RCC 7860 (cell line): ENCODE data around the gene EXOG.

Experiments
- DNase-seq: peaks from one replicate; pipeline ENCODE4 v3.0.0-alpha.2; 2015; ENCODE audit warnings: low spot score
- FAIRE-seq: peaks from 2 replicates; lab custom pipeline; 2012; peaks lifted over from hg19 to GRCh38; lab: Jason Lieb, UNC

Gene EXOG

GRCh38 chr3:38507120-38507519 lies 11.0 kb downstream of the EXOG start:
- DNase-seq (no peak), FAIRE-seq (no peak)

DNA sequence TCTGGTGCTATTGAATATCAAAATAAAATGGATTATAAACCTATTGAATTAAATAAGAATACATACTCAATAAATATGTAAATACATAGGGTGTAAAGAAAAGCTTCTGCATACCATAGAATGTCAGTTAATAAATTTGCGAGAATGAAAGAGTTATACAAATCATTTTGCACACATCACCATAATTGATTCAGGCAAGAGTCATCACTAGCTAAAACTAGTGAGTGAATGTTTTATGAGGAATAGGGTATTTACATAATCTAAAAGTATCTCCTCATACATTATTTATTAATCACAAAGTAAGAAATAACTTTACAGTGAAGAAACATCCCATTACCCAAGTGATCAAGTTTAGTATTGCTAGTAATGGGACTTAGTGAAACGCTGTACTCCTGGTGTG lies 13.6 kb downstream of the EXOG start:
- FAIRE-seq: no peak
- DNase-seq: no peak

GRCh38 chr3:38510631-38511030 lies 14.5 kb downstream of the EXOG start:
- DNase-seq (no peak), FAIRE-seq (no peak)

GRCh38 chr3:38511546-38511945 lies 15.4 kb downstream of the EXOG start:
- no peak for FAIRE-seq

DNA sequence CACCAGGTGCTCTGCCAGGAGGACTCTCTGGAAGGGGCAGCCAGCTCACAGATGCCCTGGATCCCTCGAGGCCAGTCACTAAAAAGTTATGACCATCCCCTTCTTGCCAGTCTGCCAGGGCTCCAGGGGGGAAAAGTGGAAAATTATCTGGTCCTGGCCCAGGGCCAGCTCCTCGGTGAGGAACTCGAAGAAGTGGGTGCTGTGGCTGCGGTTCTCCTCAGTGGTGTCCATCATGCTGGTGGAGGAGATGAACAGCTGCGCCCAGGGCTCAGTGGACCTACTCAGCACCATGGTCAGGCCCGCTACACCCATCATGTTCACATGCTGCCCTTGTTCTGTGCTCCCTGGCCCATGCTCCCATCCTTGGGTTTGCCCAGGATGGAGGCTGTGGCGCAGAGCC lies 19.2 kb downstream of the EXOG start:
- DNase-seq (no peak), FAIRE-seq (no peak)

More at GRCh38 chr3:38511546-38511945, 15.4 kb downstream of the EXOG start:
- no peak for DNase-seq

GRCh38 chr3:38516669-38517068 lies 20.5 kb downstream of the EXOG start:
- FAIRE-seq (no peak), DNase-seq (no peak)

DNA sequence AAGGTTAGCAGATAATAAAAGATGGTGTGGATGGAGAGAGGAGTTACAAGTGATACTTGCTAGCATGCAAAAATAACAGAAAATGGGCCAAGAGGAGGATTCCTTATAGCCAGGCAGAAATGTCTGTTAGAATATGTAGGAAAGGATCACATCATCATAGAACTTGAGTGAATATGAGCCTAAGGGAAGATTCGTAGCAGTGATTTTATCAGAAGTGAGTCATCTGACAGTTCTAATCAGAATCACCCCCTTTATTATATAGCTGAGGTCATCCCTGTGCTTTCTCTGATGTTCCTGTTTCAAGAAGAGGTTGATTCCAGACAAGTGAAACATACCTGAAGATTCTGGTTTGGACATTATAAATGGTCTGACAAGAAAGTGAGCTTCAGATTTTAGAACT lies 22.9 kb downstream of the EXOG start:
- DNase-seq: no peak
- no peak for FAIRE-seq

GRCh38 chr3:38519651-38520050 lies 23.5 kb downstream of the EXOG start:
- FAIRE-seq (no peak), DNase-seq (no peak)

GRCh38 chr3:38521391-38521987 lies 25.3 kb downstream of the EXOG start:
- DNase-seq (peak; percentile 24), FAIRE-seq (no peak)

DNA sequence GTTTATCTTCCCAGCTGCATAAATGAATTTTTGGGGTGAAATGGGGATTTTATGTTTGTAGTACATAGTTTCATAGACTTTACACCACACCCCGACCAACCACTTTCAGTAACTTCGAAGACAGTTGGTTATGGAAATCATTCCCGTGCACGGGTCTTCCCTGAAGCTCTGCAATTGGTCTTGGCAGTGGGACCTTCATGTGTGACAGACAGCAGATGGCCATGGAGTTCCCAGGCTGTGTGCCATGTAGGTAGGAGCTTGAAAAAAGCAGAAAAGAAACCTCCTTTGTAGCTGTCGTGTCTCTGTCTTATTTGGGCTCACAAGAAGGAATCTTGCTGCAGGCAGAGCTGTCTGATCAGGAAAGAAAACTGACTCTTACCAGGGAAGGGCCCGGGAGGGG lies 25.9 kb downstream of the EXOG start:
- FAIRE-seq (no peak), DNase-seq (no peak)

GRCh38 chr3:38524141-38524739 lies 28.1 kb downstream of the EXOG start:
- FAIRE-seq: no peak

DNA sequence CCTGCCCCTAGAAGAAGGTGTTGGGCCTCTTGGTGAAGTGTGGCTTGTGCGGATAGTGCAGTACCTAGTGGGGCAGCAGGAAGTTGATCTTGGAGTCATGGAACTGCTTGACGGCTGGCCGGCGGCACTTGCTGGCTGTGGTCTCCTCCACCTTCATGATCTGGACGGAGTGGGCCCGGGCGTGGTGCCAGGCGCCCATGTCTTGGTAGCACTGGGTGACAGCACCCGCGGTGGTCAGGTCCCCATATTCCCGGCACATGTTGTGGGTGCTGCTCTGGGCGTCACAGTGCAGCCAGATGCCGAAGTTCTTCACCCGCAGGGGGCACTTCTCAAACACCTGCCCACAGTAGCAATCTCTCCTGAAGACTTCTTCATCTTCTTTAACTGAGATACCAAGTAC lies 30.7 kb downstream of the EXOG start:
- FAIRE-seq (no peak), DNase-seq (no peak)

More at GRCh38 chr3:38524141-38524739, 28.1 kb downstream of the EXOG start:
- DNase-seq: no peak

DNA sequence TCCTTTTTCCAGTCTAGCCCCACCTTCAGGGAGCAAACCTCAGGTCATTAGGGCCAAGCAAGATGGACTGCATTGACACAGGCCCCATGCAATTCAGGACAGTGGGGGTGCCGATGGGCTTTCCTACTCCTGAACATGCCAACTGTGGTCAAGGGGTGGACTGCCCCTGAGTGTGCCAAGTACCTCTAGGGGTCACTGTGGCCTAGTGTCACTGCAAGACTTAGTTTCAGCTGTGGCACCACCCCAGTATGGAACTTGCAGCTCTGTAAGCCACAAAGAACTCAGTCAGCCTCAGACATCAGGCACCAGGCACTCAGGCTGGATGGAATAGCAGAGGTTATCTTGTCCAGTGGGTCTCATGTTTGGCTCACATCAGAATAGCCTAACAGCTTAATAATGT lies 32.3 kb downstream of the EXOG start:
- FAIRE-seq: no peak

GRCh38 chr3:38532529-38532928 lies 36.4 kb downstream of the EXOG start:
- DNase-seq (no peak), FAIRE-seq (no peak)

More for the DNA sequence above, 32.3 kb downstream of the EXOG start:
- no peak for DNase-seq

- FAIRE-seq (no peak), DNase-seq (no peak)
These were observed 37.3 kb downstream of the EXOG start for GRCh38 chr3:38533285-38533976.

DNA sequence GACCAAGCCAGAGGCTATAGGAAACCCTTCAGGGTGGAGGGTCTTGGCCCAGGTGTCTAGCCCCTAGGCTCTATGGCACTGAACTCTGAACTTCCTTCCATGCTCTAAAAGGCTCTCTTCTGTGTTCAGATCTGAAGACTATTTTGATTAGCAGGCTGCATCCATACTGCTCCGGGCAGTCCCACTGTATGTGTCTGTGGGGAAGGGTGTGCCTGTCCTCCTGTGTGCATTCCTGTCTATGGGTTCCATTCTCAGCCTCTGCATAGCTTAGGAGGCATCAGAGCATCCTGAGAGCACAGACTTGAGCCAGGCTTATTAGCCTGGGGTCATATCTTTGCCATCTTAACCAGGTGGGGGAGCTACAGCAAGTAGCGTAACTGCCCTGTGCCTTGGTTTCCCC lies 38.0 kb downstream of the EXOG start:
- DNase-seq: no peak
- no peak for FAIRE-seq

GRCh38 chr3:38534604-38535003 lies 38.5 kb downstream of the EXOG start:
- no peak for FAIRE-seq

DNA sequence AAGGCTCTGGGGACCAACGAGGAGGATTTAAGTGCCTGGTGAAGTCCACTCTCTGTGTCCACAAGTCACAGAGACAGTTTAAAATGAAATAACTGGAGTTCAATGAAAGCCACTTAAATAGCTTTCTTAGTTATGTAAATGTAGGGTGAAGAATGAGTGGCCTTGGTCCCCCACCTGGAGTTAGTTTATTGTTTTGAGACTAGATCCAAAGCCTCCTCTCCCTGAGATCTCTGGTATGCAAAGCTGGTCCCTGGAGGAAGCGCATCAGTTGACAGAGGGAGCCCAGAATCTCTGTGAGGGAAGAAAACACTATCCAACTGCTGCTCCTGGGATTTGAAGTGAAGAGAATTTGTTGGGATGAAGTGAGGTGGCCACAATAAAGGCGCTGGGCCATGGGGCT lies 40.5 kb downstream of the EXOG start:
- DNase-seq (no peak), FAIRE-seq (no peak)

More at GRCh38 chr3:38534604-38535003, 38.5 kb downstream of the EXOG start:
- no peak for DNase-seq

GRCh38 chr3:38538773-38539353 lies 42.7 kb downstream of the EXOG start:
- DNase-seq (no peak), FAIRE-seq (no peak)

- no peak for DNase-seq
- no peak for FAIRE-seq
These were observed 45.7 kb downstream of the EXOG start for GRCh38 chr3:38541806-38542205.

GRCh38 chr3:38542401-38543298 lies 46.5 kb downstream of the EXOG start:
- FAIRE-seq (no peak), DNase-seq (no peak)
